MM.1S (cell line): ENCODE results near the gene CDH12.

Experiments
- DNase-seq: peaks from one replicate; pipeline ENCODE4 v3.0.0-alpha.2; 2015
- H2AFZ ChIP-seq: fragments of 300-600 bp; sonication (generic); 2 replicates; pipeline ENCODE4 v1.6.0; 2016; ENCODE audit warnings: antibody characterized with exemption, low read length
- H3F3A ChIP-seq: fragments of 300-600 bp; sonication (generic); 2 replicates; pipeline ENCODE4 v1.6.1; 2016; ENCODE audit warnings: mild to moderate bottlenecking, antibody characterized with exemption, low read length, moderate library complexity, mixed read lengths; ENCODE audit not compliant: insufficient read depth
- H3K27ac ChIP-seq: fragments of 300-600 bp; sonication (generic); 2 replicates; pipeline ENCODE4 v1.5.1; 2016; ENCODE audit warnings: mild to moderate bottlenecking, low read length
- H3K27me3 ChIP-seq: fragments of 300-600 bp; sonication (generic); replicated peaks from 2 replicates; pipeline ENCODE4 v1.6.0; 2016; ENCODE audit warnings: low read length; ENCODE audit not compliant: insufficient read depth
- H3K36me3 ChIP-seq: fragments of 300-600 bp; sonication (generic); replicated peaks from 2 replicates; pipeline ENCODE4 v1.6.1; 2016; ENCODE audit warnings: mild to moderate bottlenecking, low read length, mixed read lengths; ENCODE audit not compliant: insufficient read depth
- H3K4me1 ChIP-seq: fragments of 300-600 bp; sonication (generic); 2 replicates; pipeline ENCODE4 v1.6.1; 2016; ENCODE audit warnings: low read length, mixed read lengths
- H3K4me2 ChIP-seq: fragments of 300-600 bp; sonication (generic); 2 replicates; pipeline ENCODE4 v1.6.0; 2016; ENCODE audit warnings: low read depth, low read length
- H3K4me3 ChIP-seq: fragments of 300-600 bp; sonication (generic); 2 replicates; pipeline ENCODE4 v1.5.1; 2016; ENCODE audit warnings: low read length, mixed read lengths
- H3K79me2 ChIP-seq: fragments of 300-600 bp; sonication (generic); 2 replicates; pipeline ENCODE4 v1.6.1; 2016; ENCODE audit warnings: mixed run types, low read length, mixed read lengths
- H3K9ac ChIP-seq: fragments of 300-600 bp; sonication (generic); 2 replicates; pipeline ENCODE4 v1.6.1; 2016; ENCODE audit warnings: low read length, mixed read lengths
- H3K9me2 ChIP-seq: fragments of 300-600 bp; sonication (generic); replicated peaks from 2 replicates; pipeline ENCODE4 v1.6.1; 2016; ENCODE audit warnings: mild to moderate bottlenecking, low read length, mixed read lengths; ENCODE audit not compliant: insufficient read depth
- H3K9me3 ChIP-seq: fragments of 300-600 bp; sonication (generic); replicated peaks from 2 replicates; pipeline ENCODE4 v1.6.1; 2016; ENCODE audit warnings: mild to moderate bottlenecking, low read length, mixed read lengths; ENCODE audit not compliant: insufficient read depth
- H4K20me1 ChIP-seq: fragments of 300-600 bp; sonication (generic); 2 replicates; pipeline ENCODE4 v1.6.1; 2016; ENCODE audit warnings: mild to moderate bottlenecking, low read length, moderate library complexity, mixed read lengths; ENCODE audit not compliant: insufficient read depth
- EZH2 ChIP-seq: fragments of 300-600 bp; sonication (generic); optimal IDR thresholded peaks from 2 replicates; pipeline ENCODE3; 2017; ENCODE audit warnings: low read depth, mild to moderate bottlenecking, antibody characterized with exemption, low read length, mixed read lengths
- EZH2phosphoT487 ChIP-seq: fragments of 300-600 bp; sonication (generic); IDR thresholded peaks from 2 replicates; pipeline ENCODE4 v1.6.1; 2018; ENCODE audit warnings: antibody characterized with exemption, low read length
- TF ChIP-seq, protein P1 (sequence below): fragments of 300-600 bp; sonication (generic); IDR thresholded peaks from 2 replicates; pipeline ENCODE4 v1.5.1; 2016; ENCODE audit warnings: antibody characterized with exemption, low read length, mixed read lengths

The CDH12 gene

DNA sequence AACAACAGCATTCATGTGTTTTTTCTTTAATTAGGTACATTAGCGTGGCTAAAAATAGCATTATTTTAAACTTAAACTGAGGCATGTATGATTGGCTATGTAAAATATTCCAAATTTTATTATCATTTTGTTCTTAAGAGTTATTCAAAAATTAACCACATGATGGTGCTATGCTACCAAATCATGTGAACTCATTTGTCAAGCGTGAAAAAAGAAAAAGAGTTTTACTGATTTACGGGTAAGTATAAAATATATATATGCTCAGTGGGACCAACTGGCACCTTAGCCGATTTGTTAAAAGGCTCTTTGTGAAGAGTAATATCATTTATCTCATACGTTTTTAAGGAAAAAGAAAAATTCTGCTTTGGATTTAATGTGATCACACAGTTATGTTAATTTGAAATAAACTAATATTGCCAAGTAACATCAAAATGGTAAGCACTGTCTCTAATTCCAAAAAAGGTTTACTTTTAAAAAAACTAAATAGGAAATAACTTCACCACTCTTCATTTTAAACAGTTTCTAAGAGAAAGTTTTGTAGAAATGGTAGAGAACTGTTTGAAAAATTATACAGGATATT is 1042.3 kb downstream of the CDH12 start:
- Histone ChIP-seq H3K27me3 (no peaks in the 10 kb centered on the region), H3K4me3 (no peak overlapping the region), H3K79me2 (no peaks in the 10 kb centered on the region), H3K9ac (no peak overlapping the region), H3K4me2 (no peak overlapping the region), H2AFZ (no peak overlapping the region), H3F3A (no peaks in the 10 kb centered on the region), H4K20me1 (no peaks in the 10 kb centered on the region), H3K9me2 (no peaks in the 10 kb centered on the region), H3K4me1 (no peaks in the 10 kb centered on the region), H3K27ac (no peak overlapping the region), H3K36me3 (no peaks in the 10 kb centered on the region), H3K9me3 (no peaks in the 10 kb centered on the region)
- peak; percentile 34 for DNase-seq
- TF ChIP-seq, protein P1, sequence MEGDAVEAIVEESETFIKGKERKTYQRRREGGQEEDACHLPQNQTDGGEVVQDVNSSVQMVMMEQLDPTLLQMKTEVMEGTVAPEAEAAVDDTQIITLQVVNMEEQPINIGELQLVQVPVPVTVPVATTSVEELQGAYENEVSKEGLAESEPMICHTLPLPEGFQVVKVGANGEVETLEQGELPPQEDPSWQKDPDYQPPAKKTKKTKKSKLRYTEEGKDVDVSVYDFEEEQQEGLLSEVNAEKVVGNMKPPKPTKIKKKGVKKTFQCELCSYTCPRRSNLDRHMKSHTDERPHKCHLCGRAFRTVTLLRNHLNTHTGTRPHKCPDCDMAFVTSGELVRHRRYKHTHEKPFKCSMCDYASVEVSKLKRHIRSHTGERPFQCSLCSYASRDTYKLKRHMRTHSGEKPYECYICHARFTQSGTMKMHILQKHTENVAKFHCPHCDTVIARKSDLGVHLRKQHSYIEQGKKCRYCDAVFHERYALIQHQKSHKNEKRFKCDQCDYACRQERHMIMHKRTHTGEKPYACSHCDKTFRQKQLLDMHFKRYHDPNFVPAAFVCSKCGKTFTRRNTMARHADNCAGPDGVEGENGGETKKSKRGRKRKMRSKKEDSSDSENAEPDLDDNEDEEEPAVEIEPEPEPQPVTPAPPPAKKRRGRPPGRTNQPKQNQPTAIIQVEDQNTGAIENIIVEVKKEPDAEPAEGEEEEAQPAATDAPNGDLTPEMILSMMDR, result peak; percentile 49
- no peak for TF ChIP-seq EZH2phosphoT487
- TF ChIP-seq EZH2, result no peak

GRCh38 chr5:21809611-21810010 is 1043.5 kb downstream of the CDH12 start:
- TF ChIP-seq EZH2 (no peak), EZH2phosphoT487 (no peak)
- TF ChIP-seq, protein P1, result no peak
- Histone ChIP-seq H3K27ac (no peak overlapping the region), H3F3A (no peaks in the 10 kb centered on the region), H2AFZ (no peak overlapping the region), H3K27me3 (no peaks in the 10 kb centered on the region), H4K20me1 (no peaks in the 10 kb centered on the region), H3K36me3 (no peaks in the 10 kb centered on the region), H3K9me2 (no peaks in the 10 kb centered on the region), H3K4me2 (no peak overlapping the region), H3K9ac (no peak overlapping the region), H3K79me2 (no peaks in the 10 kb centered on the region), H3K9me3 (no peaks in the 10 kb centered on the region), H3K4me3 (no peak overlapping the region), H3K4me1 (no peaks in the 10 kb centered on the region)
- no peak for DNase-seq

GRCh38 chr5:21807953-21808352 is 1045.2 kb downstream of the CDH12 start:
- Histone ChIP-seq H3K9me3 (no peaks in the 10 kb centered on the region), H4K20me1 (no peaks in the 10 kb centered on the region), H3K4me1 (no peaks in the 10 kb centered on the region), H3K79me2 (no peaks in the 10 kb centered on the region), H3K27me3 (no peaks in the 10 kb centered on the region), H3K9me2 (no peaks in the 10 kb centered on the region), H3F3A (no peaks in the 10 kb centered on the region), H3K9ac (no peak overlapping the region), H3K4me2 (no peak overlapping the region), H3K36me3 (no peaks in the 10 kb centered on the region), H3K27ac (no peak overlapping the region), H3K4me3 (no peak overlapping the region), H2AFZ (no peak overlapping the region)
- no peak for DNase-seq
- TF ChIP-seq, protein P1, result no peak
- TF ChIP-seq EZH2phosphoT487 (no peak), EZH2 (no peak)
